NCI-H2171 treated with DMSO at 0.1 percent for 48 hours (cell line): ENCODE data around the gene ZNF177.

ENCODE experiments used
- DNase-seq: peaks from one replicate; lab custom pipeline; 2025; lab: John Stamatoyannopoulos, UW

The ZNF177 gene

GRCh38 chr19:9430444-9430843 lies 67.6 kb downstream of the ZNF177 start:
- no peak for DNase-seq

GRCh38 chr19:9431475-9431874 lies 68.7 kb downstream of the ZNF177 start:
- no peak for DNase-seq
